GM12878 (cell line): Measurements from ENCODE around the gene TSPAN2. TPM values are rescaled to one million over a fixed set of nuclear protein-coding genes. Genes with fewer than 3 reads are reported as not detected.

Experiments
- ATAC-seq: fragments of 200-7000 bp; cut with Tn5 transposase; 3 replicates; pipeline ENCODE4 v1.9.1; 2020; ENCODE audit warnings: mild to moderate bottlenecking, moderate library complexity
- Bru-seq: library from RNA; stranded (reverse); fragments of 400-500 nt; gene quantifications from one replicate; lab custom pipeline; 2021; lab: Mats Ljungman, UMichigan
- BruChase-seq, 2 experiments: library from RNA; stranded (reverse); fragments of 400-500 nt; gene quantifications; one replicate each; lab custom pipeline; 2021; lab: Mats Ljungman, UMichigan
- BruUV-seq: library from RNA; stranded (reverse); fragments of 400-500 nt; replicated peaks from 2 replicates; lab custom pipeline; 2021; lab: Mats Ljungman, UMichigan
- CTCF ChIA-PET: fragments of 300-600 bp; sonication (Branson Sonifier 250); formaldehyde crosslinking; extraction: SDS; loops from one replicate; lab custom pipeline; 2021; ENCODE audit warnings: inconsistent platforms; lab: Yijun Ruan, JAX
- POLR2A ChIA-PET: fragments of 350-600 bp; formaldehyde crosslinking; extraction: SDS; loops from one replicate; lab custom pipeline; 2021; ENCODE audit warnings: inconsistent platforms; lab: Charles Lee
- RAD21 ChIA-PET: fragments of 300-600 bp; sonication (Branson Sonifier 250); formaldehyde crosslinking; loops from one replicate; lab custom pipeline; 2023; ENCODE audit warnings: antibody characterized with exemption; ENCODE audit not compliant: unreplicated experiment; lab: Charles Lee
- SMC1A ChIA-PET: fragments of 300-600 bp; sonication (Branson Sonifier 250); formaldehyde crosslinking; loops from one replicate; lab custom pipeline; 2023; ENCODE audit not compliant: unreplicated experiment, uncharacterized antibody; lab: Charles Lee
- DNase-seq: peaks from one replicate; pipeline ENCODE4 v3.0.0-alpha.2; 2011; ENCODE audit warnings: low read depth, low spot score
- FAIRE-seq: peaks from 3 replicates; lab custom pipeline; 2011; peaks lifted over from hg19 to GRCh38; lab: Jason Lieb, UNC
- H2AFZ ChIP-seq: 2 replicates; pipeline ENCODE4 v1.6.0; 2011; ENCODE audit warnings: low read depth, low read length, control low read depth; ENCODE audit not compliant: control insufficient read depth
- H3K27ac ChIP-seq: 2 replicates; pipeline ENCODE4 v1.5.1; 2011; ENCODE audit warnings: control low read depth; ENCODE audit not compliant: control insufficient read depth, insufficient read depth
- H3K27me3 ChIP-seq, 2 experiments: replicated peaks in 1 of 2; 2 replicates each; pipeline versions ENCODE4 v1.6.0 to v1.6.1; 2011; ENCODE audit warnings: low read length in 1 of 2; ENCODE audit not compliant: control insufficient read depth in 2 of 2, insufficient read depth in 2 of 2
- H3K36me3 ChIP-seq, 2 experiments: 2 replicates each; pipeline ENCODE4 v1.5.1; 2011; ENCODE audit warnings: low read length in 1 of 2; ENCODE audit not compliant: control insufficient read depth in 2 of 2, insufficient read depth in 2 of 2
- H3K4me1 ChIP-seq: 2 replicates; pipeline ENCODE4 v1.6.1; 2011; ENCODE audit warnings: mild to moderate bottlenecking, low read length, moderate library complexity, mixed read lengths; ENCODE audit not compliant: control insufficient read depth, insufficient read depth
- H3K4me2 ChIP-seq: 2 replicates; pipeline ENCODE4 v1.6.0; 2011; ENCODE audit warnings: control low read depth; ENCODE audit not compliant: control insufficient read depth, insufficient read depth
- H3K4me3 ChIP-seq: fragments of 200-600 bp; sonication (generic); 2 replicates; pipeline ENCODE4 v1.5.1; 2016
- H3K79me2 ChIP-seq: 2 replicates; pipeline ENCODE4 v1.6.0; 2011; ENCODE audit warnings: low read length; ENCODE audit not compliant: control insufficient read depth, insufficient read depth
- H3K9ac ChIP-seq: 2 replicates; pipeline ENCODE4 v1.8.0; 2011; ENCODE audit warnings: low read length, control low read depth, mixed read lengths; ENCODE audit not compliant: control insufficient read depth, insufficient read depth
- H3K9me3 ChIP-seq: replicated peaks from 3 replicates; pipeline ENCODE4 v1.5.1; 2011; ENCODE audit warnings: mild to moderate bottlenecking, low read length; ENCODE audit not compliant: control insufficient read depth, insufficient read depth
- H4K20me1 ChIP-seq: 2 replicates; pipeline ENCODE4 v1.6.0; 2011; ENCODE audit not compliant: control insufficient read depth, insufficient read depth
- BHLHE40 ChIP-seq, 2 experiments: fragments of 450-650 bp in 1 of 2; IDR thresholded peaks; 2 replicates each; pipeline ENCODE4 v1.6.1; 2011 to 2017; ENCODE audit warnings: low read depth in 2 of 2, borderline replicate concordance in 1 of 2, improper control_type of control experiment in 1 of 2, low read length in 1 of 2, mild to moderate bottlenecking in 1 of 2
- DPF2 ChIP-seq: fragments of 450-650 bp; IDR thresholded peaks from 2 replicates; pipeline ENCODE4 v1.6.1; 2017; ENCODE audit warnings: mild to moderate bottlenecking
- GATAD2B ChIP-seq: fragments of 450-650 bp; conservative IDR thresholded peaks from 2 replicates; pipeline ENCODE4 v1.6.1; 2017; ENCODE audit warnings: low read depth, mild to moderate bottlenecking, moderate library complexity
- IKZF1 ChIP-seq: fragments of 450-650 bp; conservative IDR thresholded peaks from 2 replicates; pipeline ENCODE4 v1.6.1; 2017; ENCODE audit warnings: antibody characterized with exemption, mild to moderate bottlenecking
- NFXL1 ChIP-seq: fragments of 450-650 bp; IDR thresholded peaks from 2 replicates; pipeline ENCODE4 v1.6.1; 2017; ENCODE audit warnings: antibody characterized with exemption, mild to moderate bottlenecking, borderline replicate concordance
- NR2F1 ChIP-seq: fragments of 450-650 bp; conservative IDR thresholded peaks from 2 replicates; pipeline ENCODE4 v1.6.1; 2017; ENCODE audit warnings: mild to moderate bottlenecking
- RBBP5 ChIP-seq: fragments of 200-600 bp; sonication (generic); conservative IDR thresholded peaks from 2 replicates; pipeline ENCODE4 v1.6.1; 2016
- WGBS: methylation state at CpG from one replicate; pipeline ENCODE4 v1.1.6; 2016; ENCODE audit warnings: low lambda C conversion rate; ENCODE audit not compliant: insufficient replicate concordance, insufficient coverage; ENCODE audit errors: missing lambda C conversion rate; 5-methylcytosine and 5-hydroxymethylcytosine counted together
- in situ Hi-C: fragments of 300-500 bp; cut with MboI; formaldehyde crosslinking; loops from 9 replicates; pipeline ENCODE4 v1.14.3; 2018; ENCODE audit warnings: mixed read lengths
- intact Hi-C: fragments of 100-400 bp; cut with micrococcal nuclease; formaldehyde crosslinking; loops from one replicate; pipeline ENCODE4 v1.14.2; 2022; ENCODE audit not compliant: unreplicated experiment
- long read RNA-seq, 2 experiments: library from polyadenylated mRNA; unstranded; transcript quantifications; one replicate each; pipeline ENCODE4 v2.0.0, GENCODE V29; 2019 to 2020
- polyA minus RNA-seq, 3 experiments: library from RNA; depleted of rRNA, polyadenylated mRNA; stranded (reverse); fragments of >200 nt; gene quantifications; 2 replicates each; pipeline ENCODE4 v1.2.3, GENCODE V29; 2011
- polyA plus RNA-seq, 11 experiments: library from polyadenylated mRNA; depleted of rRNA in 4 of 11; unstranded in 6 of 11; stranded (reverse) in 5 of 11; fragments of >200 nt; fragmentation: Nextera tagmentation in 4 of 11; fragmentation: Illumina TruSeq in 1 of 11; extraction: Ambion mirVana in 4 of 11; extraction: Trizol in 1 of 11; gene quantifications; 1 replicate in 1 of 11; 2 replicates in 10 of 11; pipeline versions ENCODE4 v1.2.1 to v1.2.3, GENCODE V29; 2011 to 2016; ENCODE audit warnings: inconsistent platforms in 2 of 11, missing spikeins in 2 of 11, low read depth in 1 of 11
- total RNA-seq, 4 experiments: library from RNA; depleted of rRNA in 3 of 4; stranded (reverse); fragments of >200 nt in 3 of 4; fragmentation: Illumina TruSeq in 1 of 4; extraction: Trizol in 1 of 4; gene quantifications; 2 replicates each; pipeline versions ENCODE4 v1.2.1 to v1.2.3, GENCODE V29; 2013 to 2021

The TSPAN2 gene
- total RNA-seq (2013; cell fraction: nucleolus; rRNA removed): 1.0 TPM in 2 replicates
- total RNA-seq (2014; rRNA removed) (under 0.01 TPM in 1 of 2 replicates, not detected in the other), total RNA-seq (2014; rRNA removed; fragmentation: Illumina TruSeq; extraction: Trizol) (not detected in 2 replicates), total RNA-seq (2021) (not detected in 2 replicates), polyA plus RNA-seq (2011; rRNA removed) (0.73 and 1.1 TPM in 2 replicates), polyA plus RNA-seq (2014; fragmentation: Illumina TruSeq; extraction: Trizol) (not detected in 2 replicates), polyA plus RNA-seq (2014; fragmentation: Nextera tagmentation; extraction: Ambion mirVana) (not detected), polyA plus RNA-seq (2014; rRNA removed) (not detected in 2 replicates), polyA plus RNA-seq (2016; fragmentation: Nextera tagmentation; extraction: Ambion mirVana) (not detected), polyA minus RNA-seq (2011; rRNA and poly(A)+ RNA removed) (0.46 and 0.66 TPM in 2 replicates), Bru-seq, nascent RNA (percentile 27 among the genes with signal in this experiment), BruChase-seq, experiment 1, labeled RNA remaining after a 6-hour chase (percentile 26 among the genes with signal in this experiment), BruChase-seq, experiment 2, labeled RNA remaining after a 2-hour chase (percentile 18 among the genes with signal in this experiment)
- not detected for polyA plus RNA-seq (2011; ENCODE audit: low read depth)
- 0.27 and 0.34 TPM in 2 replicates for polyA plus RNA-seq (2011; cell fraction: cytosol; rRNA removed)
- 0.38 and 0.91 TPM in 2 replicates for polyA plus RNA-seq (2011; cell fraction: nucleus; rRNA removed)
- not detected in 2 replicates for polyA plus RNA-seq (2012)
- polyA minus RNA-seq (2011; cell fraction: cytosol; rRNA and poly(A)+ RNA removed): not detected in 2 replicates
- polyA minus RNA-seq (2011; cell fraction: nucleus; rRNA and poly(A)+ RNA removed): 0.12 TPM in 1 of 2 replicates, not detected in the other
- long read RNA-seq, experiment 1: 0 reads
- long read RNA-seq, experiment 2, partial matches to known transcripts: 0 of 1 reads
- long read RNA-seq, experiment 2, other reads (novel, unspliced or antisense): 1 of 1 reads

DNA sequence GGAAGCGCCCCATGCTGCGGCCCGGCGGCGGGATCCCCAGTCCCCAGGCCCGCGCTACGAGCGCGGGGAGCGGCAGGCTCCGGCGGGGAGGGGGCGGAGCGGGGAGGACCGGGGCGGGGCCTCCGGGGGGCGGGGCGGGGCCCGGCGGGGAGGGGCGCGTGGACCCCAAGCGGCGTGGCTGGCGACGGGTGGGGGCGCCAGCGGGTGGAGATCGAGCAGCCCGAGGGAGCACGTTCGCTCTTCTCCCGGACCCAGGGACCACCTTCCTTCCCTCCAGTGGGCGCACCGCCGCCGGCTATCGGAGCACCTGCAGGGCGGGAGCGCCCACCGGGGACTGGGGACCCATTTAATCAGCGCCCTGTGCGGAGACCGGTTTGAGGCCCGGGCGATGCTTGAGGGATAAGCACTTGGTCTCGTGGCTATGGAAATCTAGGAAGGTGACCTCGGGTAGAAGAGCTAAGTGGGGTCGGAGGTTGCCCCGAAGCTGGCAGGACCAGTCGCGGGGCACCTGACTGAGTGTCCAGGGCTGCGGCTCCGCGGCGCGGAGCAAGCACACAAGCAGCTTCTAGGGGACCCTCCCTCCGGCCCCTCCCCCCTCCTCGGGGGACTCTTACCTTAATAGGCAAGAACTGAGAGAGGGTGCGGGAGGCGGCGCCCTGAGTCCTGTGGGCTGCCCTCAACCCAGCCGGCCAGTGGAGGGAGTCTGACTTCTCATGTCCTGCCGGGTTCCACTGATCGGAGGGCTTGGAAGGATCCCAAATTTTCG, at the start of gene TSPAN2:
TSPAN2 (minus strand) TSS at position 84 of the 766 bp plus-strand sequence; CDS start at position 13, 71 bp downstream.
- SMC1A ChIA-PET: interaction anchor here (0.9 to 11.4 kb wide), 3 partner anchors 7 to 37 kb away, joined by 3 to 77 read pairs (median 3); no protein-coding TSS in a partner anchor
- peak; percentile 79 for ATAC-seq

More for the DNA sequence above, at the start of gene TSPAN2:
- DNase-seq (no peak), FAIRE-seq (no peak)
- H3K4me3 ChIP-seq: no peak within 1 kb of the TSS
- H3K27me3 ChIP-seq: peaks cover 5 to 13% of the 10 kb centered on the region in 2 experiments
- H3K36me3 ChIP-seq: no peaks in the 10 kb centered on the region
- TF ChIP-seq GATAD2B: 0 out of 2 replicates have a peak, but pooled peaks have one; percentile 45
- 0 out of 2 replicates have a peak, but pooled peaks have one; percentile 17 for TF ChIP-seq DPF2
- 0 out of 2 replicates have a peak, but pooled peaks have one; percentile 40 for TF ChIP-seq NR2F1
- peak; percentile 30; the same call in 1 of the 2 replicates for TF ChIP-seq IKZF1
- TF ChIP-seq NFXL1: no peak
- TF ChIP-seq BHLHE40 (IDR thresholded peaks at IDR 0.05; ENCODE audit: borderline replicate concordance in 1 of 2, low read depth in 2 of 2, low read length in 1 of 2): 0 out of 4 replicates have a peak, but pooled peaks of 1 of the 2 experiments have one; percentile 21
- TF ChIP-seq RBBP5: no peak
- 4% methylated on average over 33 of the region's 68 CpGs for whole genome bisulfite sequencing
- H3K79me2 ChIP-seq: no peaks in the 10 kb centered on the region
- CTCF ChIA-PET: interaction anchor here (1.1 to 3.2 kb wide), 4 partner anchors 9 to 32 kb away, joined by 4 to 12 read pairs (median 6); no protein-coding TSS in a partner anchor
- RAD21 ChIA-PET: interaction anchor here (0.6 to 2.3 kb wide), 6 partner anchors 9 to 36 kb away, joined by 3 to 10 read pairs (median 6); no protein-coding TSS in a partner anchor
- intact Hi-C loops (no loop called here), in situ Hi-C loops (no loop called here)
- no peak within 1 kb of the TSS for H3K27ac ChIP-seq
- H3K9ac ChIP-seq: no peak within 1 kb of the TSS
- BruUV-seq: no TSS peak
- no peak within 1 kb of the TSS for H2AFZ ChIP-seq
- H3K4me2 ChIP-seq: peak within 1 kb of the TSS; percentile 33; the same call in 1 of the 2 replicates
- no peaks in the 10 kb centered on the region; the same call in 2 of the 3 replicates for H3K9me3 ChIP-seq
- POLR2A ChIA-PET: interaction anchor here (1.2 to 1.7 kb wide), 3 partner anchors 9 to 12 kb away, joined by 4 to 8 read pairs (median 4); no protein-coding TSS in a partner anchor
- H3K4me1 ChIP-seq: no peaks in the 10 kb centered on the region
- no peaks in the 10 kb centered on the region for H4K20me1 ChIP-seq
